HepG2 (cell line): ENCODE data around the gene ZNF684. TPM values are rescaled to one million over a fixed set of nuclear protein-coding genes. Genes with fewer than 3 reads are reported as not detected.
A peak's percentile ranks its signal among the peaks of the same experiment; 100 is the strongest.

Experiments
- AHR ChIP-seq: IDR thresholded peaks from 2 replicates; pipeline ENCODE4 v1.6.1; 2018; ENCODE audit warnings: missing genetic modification reagents, missing compliant biosample characterization
- CEBPB ChIP-seq: IDR thresholded peaks from 2 replicates; pipeline ENCODE4 v1.6.1; 2011; ENCODE audit warnings: low read depth, low read length, improper control_type of control experiment, borderline replicate concordance
- ETS1 ChIP-seq: sonication (generic); formaldehyde crosslinking; IDR thresholded peaks from 2 replicates; pipeline ENCODE4 v1.4.0; 2020; ENCODE audit warnings: missing genetic modification reagents
- GMEB2 ChIP-seq: IDR thresholded peaks from 2 replicates; pipeline ENCODE4 v1.6.1; 2016; ENCODE audit warnings: missing biosample characterization, missing genetic modification reagents, low read depth
- KAT8 ChIP-seq: IDR thresholded peaks from 2 replicates; pipeline ENCODE4 v1.6.1; 2016; ENCODE audit warnings: missing genetic modification reagents, missing compliant biosample characterization
- MLX ChIP-seq: IDR thresholded peaks from 2 replicates; pipeline ENCODE4 v1.6.1; 2016
- NAIF1 ChIP-seq: sonication (generic); formaldehyde crosslinking; IDR thresholded peaks from 2 replicates; pipeline ENCODE4 v1.5.0; 2020; ENCODE audit warnings: mild to moderate bottlenecking, missing genetic modification reagents, borderline replicate concordance
- REL ChIP-seq: sonication (generic); formaldehyde crosslinking; conservative IDR thresholded peaks from 2 replicates; pipeline ENCODE4 v1.8.0; 2022; ENCODE audit warnings: mild to moderate bottlenecking, missing genetic modification reagents, moderate library complexity
- SPEN ChIP-seq: sonication (generic); formaldehyde crosslinking; IDR thresholded peaks from 2 replicates; pipeline ENCODE4 v1.5.1; 2020; ENCODE audit warnings: low read depth, mild to moderate bottlenecking, missing genetic modification reagents
- STAG1 ChIP-seq: sonication (generic); formaldehyde crosslinking; IDR thresholded peaks from 2 replicates; pipeline ENCODE4 v1.4.0; 2020; ENCODE audit warnings: missing genetic modification reagents
- TFE3 ChIP-seq: IDR thresholded peaks from 2 replicates; pipeline ENCODE4 v1.6.1; 2016
- THYN1 ChIP-seq: sonication (generic); formaldehyde crosslinking; IDR thresholded peaks from 2 replicates; pipeline ENCODE4 v1.8.1; 2023; ENCODE audit warnings: low read depth, mild to moderate bottlenecking, moderate library complexity, missing genetic modification reagents, borderline replicate concordance
- ZFP36L1 ChIP-seq: sonication (generic); formaldehyde crosslinking; IDR thresholded peaks from 2 replicates; pipeline ENCODE4 v1.8.0; 2022; ENCODE audit warnings: mild to moderate bottlenecking, missing genetic modification reagents, moderate library complexity
- ZNF263 ChIP-seq: sonication (generic); formaldehyde crosslinking; IDR thresholded peaks from 2 replicates; pipeline ENCODE4 v1.4.0; 2020; ENCODE audit warnings: missing genetic modification reagents
- ZNF431 ChIP-seq: sonication (generic); formaldehyde crosslinking; IDR thresholded peaks from 2 replicates; pipeline ENCODE4 v1.9.0; 2022; ENCODE audit warnings: missing genetic modification reagents, low read depth, mild to moderate bottlenecking, borderline replicate concordance
- ZNF549 ChIP-seq: sonication (generic); formaldehyde crosslinking; IDR thresholded peaks from 2 replicates; pipeline ENCODE4 v1.5.0; 2020; ENCODE audit warnings: missing genetic modification reagents
- ZNF724P ChIP-seq: sonication (generic); formaldehyde crosslinking; IDR thresholded peaks from 2 replicates; pipeline ENCODE4 v1.8.0; 2022; ENCODE audit warnings: missing genetic modification reagents, borderline replicate concordance
- ZNF749 ChIP-seq: sonication (generic); formaldehyde crosslinking; IDR thresholded peaks from 2 replicates; pipeline ENCODE4 v1.8.0; 2022; ENCODE audit warnings: mild to moderate bottlenecking, missing genetic modification reagents, moderate library complexity, borderline replicate concordance
- ZNF770 ChIP-seq: sonication (generic); formaldehyde crosslinking; IDR thresholded peaks from 2 replicates; pipeline ENCODE4 v1.5.0; 2020; ENCODE audit warnings: mild to moderate bottlenecking, missing genetic modification reagents
- ZNF772 ChIP-seq: sonication (generic); formaldehyde crosslinking; IDR thresholded peaks from 2 replicates; pipeline ENCODE4 v1.5.0; 2020; ENCODE audit warnings: mild to moderate bottlenecking, missing genetic modification reagents
- ZSCAN29 ChIP-seq: sonication (generic); formaldehyde crosslinking; conservative IDR thresholded peaks from 2 replicates; pipeline ENCODE4 v1.4.0; 2020; ENCODE audit warnings: mild to moderate bottlenecking, missing genetic modification reagents
- ZSCAN30 ChIP-seq: sonication (generic); formaldehyde crosslinking; IDR thresholded peaks from 2 replicates; pipeline ENCODE4 v1.5.0; 2020; ENCODE audit warnings: mild to moderate bottlenecking, missing genetic modification reagents
- polyA plus RNA-seq, 8 experiments: library from polyadenylated mRNA; depleted of rRNA in 3 of 8; stranded (reverse) in 7 of 8; unstranded in 1 of 8; fragments of >200 nt; fragmentation: Illumina TruSeq in 4 of 8; extraction: Trizol in 4 of 8; gene quantifications; 2 replicates each; pipeline versions ENCODE4 v1.2.1 to v1.2.3, GENCODE V29; 2011 to 2016; ENCODE audit warnings: low read depth in 4 of 8, missing spikeins in 1 of 8, mixed read lengths in 1 of 8; ENCODE audit not compliant: insufficient read depth in 1 of 8
- total RNA-seq, 5 experiments: library from RNA; depleted of rRNA; stranded (reverse); fragments of >200 nt; fragmentation: Illumina TruSeq; extraction: Trizol; gene quantifications; 2 replicates each; pipeline ENCODE4 v1.2.3, GENCODE V29; 2016; ENCODE audit warnings: low read depth in 1 of 5

ZNF684 gene
- total and polyA plus RNA-seq, 2 of the 13 experiments (the other 11 are each of a cell fraction or from before 2014, with no cell fraction given) = 6.5 to 15.2 TPM

- TF ChIP-seq ZNF749 (CRISPR knock-in tag) = no peak
- TF ChIP-seq THYN1 (CRISPR knock-in tag) = no peak
- TF ChIP-seq ZSCAN29 (CRISPR knock-in tag) = no peak
- peak; percentile 81; the same call in 1 of the 2 replicates for TF ChIP-seq SPEN (CRISPR knock-in tag)
- no peak for TF ChIP-seq REL
- TF ChIP-seq ZNF772 (CRISPR knock-in tag) = peak; percentile 82
- peak; percentile 58; the same call in 1 of the 2 replicates for TF ChIP-seq AHR (CRISPR knock-in tag)
- TF ChIP-seq ZNF263 = no peak
- TF ChIP-seq ZNF431 = no peak
- no peak for TF ChIP-seq ZNF724P (CRISPR knock-in tag)
- TF ChIP-seq ZSCAN30 (CRISPR knock-in tag) = no peak
- 0 out of 2 replicates have a peak, but pooled peaks have one; percentile 0 for TF ChIP-seq NAIF1 (CRISPR knock-in tag)
- TF ChIP-seq ZFP36L1 (CRISPR knock-in tag) = peak; percentile 45
- no peak for TF ChIP-seq TFE3 (CRISPR knock-in tag)
- TF ChIP-seq GMEB2 (CRISPR knock-in tag) = peak; percentile 79; the same call in 1 of the 2 replicates
- TF ChIP-seq KAT8 = peak; percentile 89
- no peak for TF ChIP-seq CEBPB
- TF ChIP-seq ZNF770 (CRISPR knock-in tag) = no peak
- no peak for TF ChIP-seq ETS1 (CRISPR knock-in tag)
- TF ChIP-seq MLX (CRISPR knock-in tag) = no peak; the same call in 1 of the 2 replicates
- TF ChIP-seq STAG1 (CRISPR knock-in tag) = no peak
- TF ChIP-seq ZNF549 (CRISPR knock-in tag) = no peak
Observed at GRCh38 chr1:40531381-40532061, at the start of gene ZNF684 (continued).
